Neural cell (in vitro differentiated cells): ENCODE data around the gene TSLP. TPM values are rescaled to one million over a fixed set of nuclear protein-coding genes. Genes with fewer than 3 reads are reported as not detected.

Experiments
- H2AFZ ChIP-seq: fragments of 200-600, 300-800 bp; sonication (generic), shearing (Covaris generic); 2 replicates; pipeline ENCODE4 v1.6.0; 2014; ENCODE audit warnings: low read depth, mild to moderate bottlenecking, antibody characterized with exemption, low read length, moderate library complexity
- H3F3A ChIP-seq: fragments of 200-600 bp; shearing (Covaris generic); 2 replicates; pipeline ENCODE4 v1.6.1; 2016; ENCODE audit warnings: mild to moderate bottlenecking, moderate library complexity, mixed read lengths, antibody characterized with exemption, low read length; ENCODE audit not compliant: insufficient read depth, poor library complexity, severe bottlenecking
- H3K27ac ChIP-seq: fragments of 200-600, 300-800 bp; sonication (generic), shearing (Covaris generic); 2 replicates; pipeline ENCODE4 v1.5.1; 2014; ENCODE audit warnings: mild to moderate bottlenecking, low read length, moderate library complexity
- H3K27me3 ChIP-seq: fragments of 300-800, 200-600 bp; sonication (generic), shearing (Covaris generic); 2 replicates; pipeline ENCODE4 v1.6.0; 2014; ENCODE audit warnings: mild to moderate bottlenecking, low read depth, low read length, moderate library complexity; ENCODE audit not compliant: insufficient read depth
- H3K36me3 ChIP-seq: fragments of 300-800, 200-600 bp; sonication (generic), shearing (Covaris generic); 2 replicates; pipeline ENCODE4 v1.5.1; 2014; ENCODE audit warnings: mild to moderate bottlenecking, antibody characterized with exemption, low read length, moderate library complexity; ENCODE audit not compliant: insufficient read depth
- H3K4me2 ChIP-seq: fragments of 300-800, 200-600 bp; sonication (generic), shearing (Covaris generic); 2 replicates; pipeline ENCODE4 v1.6.0; 2014; ENCODE audit warnings: mild to moderate bottlenecking, low read length
- H3K4me3 ChIP-seq: fragments of 300-800, 200-600 bp; sonication (generic), shearing (Covaris generic); 2 replicates; pipeline ENCODE4 v1.5.1; 2014; ENCODE audit warnings: mild to moderate bottlenecking, low read length, moderate library complexity
- H3K79me2 ChIP-seq: fragments of 200-600 bp; shearing (Covaris generic); replicated peaks from 2 replicates; pipeline ENCODE4 v1.6.0; 2014; ENCODE audit warnings: mild to moderate bottlenecking, low read length, moderate library complexity; ENCODE audit not compliant: insufficient read depth
- H3K9ac ChIP-seq: fragments of 300-800, 200-600 bp; sonication (generic), shearing (Covaris generic); 2 replicates; pipeline ENCODE4 v1.6.1; 2016; ENCODE audit warnings: mild to moderate bottlenecking, low read length, mixed read lengths
- H3K9me2 ChIP-seq: fragments of 200-600 bp; shearing (Covaris generic); 2 replicates; pipeline ENCODE4 v1.6.1; 2016; ENCODE audit warnings: mild to moderate bottlenecking, low read length, mixed read lengths; ENCODE audit not compliant: insufficient read depth
- H3K9me3 ChIP-seq: fragments of 200-600, 300-800 bp; sonication (generic), shearing (Covaris generic); 2 replicates; pipeline ENCODE4 v1.6.1; 2016; ENCODE audit warnings: mild to moderate bottlenecking, mixed run types, low read length, moderate library complexity, mixed read lengths
- H4K20me1 ChIP-seq: fragments of 200-600 bp; shearing (Covaris generic); 2 replicates; pipeline ENCODE4 v1.6.1; 2016; ENCODE audit warnings: mild to moderate bottlenecking, mixed run types; ENCODE audit not compliant: insufficient read depth
- EP300 ChIP-seq: fragments of 450-650 bp; conservative IDR thresholded peaks from 2 replicates; pipeline ENCODE4 v1.6.1; 2014; ENCODE audit warnings: antibody characterized with exemption, mild to moderate bottlenecking, moderate library complexity; ENCODE audit not compliant: poor library complexity, severe bottlenecking
- EZH2 ChIP-seq: fragments of 200-600, 300-800 bp; shearing (Covaris generic), sonication (generic); IDR thresholded peaks from 2 replicates; pipeline ENCODE4 v1.6.1; 2014; ENCODE audit warnings: antibody characterized with exemption, low read length, borderline replicate concordance, mild to moderate bottlenecking; ENCODE audit not compliant: insufficient read depth, poor library complexity, severe bottlenecking
- MXI1 ChIP-seq: fragments of 450-650 bp; conservative IDR thresholded peaks from 2 replicates; pipeline ENCODE4 v1.6.1; 2014; ENCODE audit warnings: antibody characterized with exemption, mild to moderate bottlenecking; ENCODE audit not compliant: poor library complexity, severe bottlenecking
- POLR2AphosphoS5 ChIP-seq: IDR thresholded peaks from 2 replicates; pipeline ENCODE4 v1.6.1; 2012
- RAD21 ChIP-seq: fragments of 450-650 bp; conservative IDR thresholded peaks from 2 replicates; pipeline ENCODE4 v1.6.1; 2014; ENCODE audit warnings: antibody characterized with exemption, mild to moderate bottlenecking, moderate library complexity
- SMC3 ChIP-seq: fragments of 450-650 bp; conservative IDR thresholded peaks from 2 replicates; pipeline ENCODE4 v1.6.1; 2014; ENCODE audit warnings: antibody characterized with exemption, mild to moderate bottlenecking, moderate library complexity; ENCODE audit not compliant: poor library complexity
- TAF1 ChIP-seq: IDR thresholded peaks from 2 replicates; pipeline ENCODE4 v1.6.1; 2012; ENCODE audit warnings: low read depth
- polyA plus RNA-seq: library from polyadenylated mRNA; depleted of rRNA; stranded (reverse); fragments of >200 nt; gene quantifications from 2 replicates; pipeline ENCODE4 v1.2.3, GENCODE V29; 2014
- TF ChIP-seq, protein P1 (sequence below): IDR thresholded peaks from 2 replicates; pipeline ENCODE4 v1.6.1; 2012; ENCODE audit warnings: borderline replicate concordance
- TF ChIP-seq, protein P2 (sequence below): fragments of 450-650 bp; IDR thresholded peaks from 2 replicates; pipeline ENCODE4 v1.5.1; 2014; ENCODE audit warnings: antibody characterized with exemption, mild to moderate bottlenecking, moderate library complexity; ENCODE audit not compliant: poor library complexity, severe bottlenecking

Gene TSLP
- polyA plus RNA-seq, 1 donor from 2014 or later: not detected

DNA sequence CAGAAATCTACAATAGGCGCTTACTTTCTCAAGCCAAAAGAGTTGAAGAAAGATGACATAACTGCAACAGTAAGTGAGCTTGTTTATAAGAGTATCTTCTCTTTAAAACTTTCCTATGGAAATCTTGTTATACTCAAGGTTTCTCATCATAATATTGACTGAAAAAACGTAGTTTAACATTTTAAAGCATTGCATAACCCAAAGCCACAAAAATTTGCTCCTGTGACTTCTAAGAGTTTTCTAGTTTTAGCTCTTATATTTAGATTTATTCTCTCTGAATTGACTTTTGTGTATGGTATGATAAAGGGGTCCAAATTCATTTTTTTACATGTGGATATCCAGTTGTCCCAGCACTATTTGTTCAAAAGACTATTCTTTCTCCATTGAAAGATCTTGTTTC, 35.9 kb downstream of the TSLP start:
- Histone ChIP-seq H3K9me2 (no peaks in the 10 kb centered on the region), H3K27ac (no peak overlapping the region), H3K4me2 (no peak overlapping the region), H4K20me1 (no peaks in the 10 kb centered on the region), H3K9me3 (no peaks in the 10 kb centered on the region), H3K9ac (no peak overlapping the region), H3K4me3 (no peak overlapping the region), H2AFZ (no peak overlapping the region), H3K27me3 (no peaks in the 10 kb centered on the region), H3F3A (no peaks in the 10 kb centered on the region), H3K36me3 (peaks cover 7% of the 10 kb centered on the region), H3K79me2 (no peaks in the 10 kb centered on the region)
- TF ChIP-seq EZH2 (no peak), POLR2AphosphoS5 (no peak), RAD21 (no peak), MXI1 (no peak), SMC3 (no peak)
- TF ChIP-seq, protein P1, sequence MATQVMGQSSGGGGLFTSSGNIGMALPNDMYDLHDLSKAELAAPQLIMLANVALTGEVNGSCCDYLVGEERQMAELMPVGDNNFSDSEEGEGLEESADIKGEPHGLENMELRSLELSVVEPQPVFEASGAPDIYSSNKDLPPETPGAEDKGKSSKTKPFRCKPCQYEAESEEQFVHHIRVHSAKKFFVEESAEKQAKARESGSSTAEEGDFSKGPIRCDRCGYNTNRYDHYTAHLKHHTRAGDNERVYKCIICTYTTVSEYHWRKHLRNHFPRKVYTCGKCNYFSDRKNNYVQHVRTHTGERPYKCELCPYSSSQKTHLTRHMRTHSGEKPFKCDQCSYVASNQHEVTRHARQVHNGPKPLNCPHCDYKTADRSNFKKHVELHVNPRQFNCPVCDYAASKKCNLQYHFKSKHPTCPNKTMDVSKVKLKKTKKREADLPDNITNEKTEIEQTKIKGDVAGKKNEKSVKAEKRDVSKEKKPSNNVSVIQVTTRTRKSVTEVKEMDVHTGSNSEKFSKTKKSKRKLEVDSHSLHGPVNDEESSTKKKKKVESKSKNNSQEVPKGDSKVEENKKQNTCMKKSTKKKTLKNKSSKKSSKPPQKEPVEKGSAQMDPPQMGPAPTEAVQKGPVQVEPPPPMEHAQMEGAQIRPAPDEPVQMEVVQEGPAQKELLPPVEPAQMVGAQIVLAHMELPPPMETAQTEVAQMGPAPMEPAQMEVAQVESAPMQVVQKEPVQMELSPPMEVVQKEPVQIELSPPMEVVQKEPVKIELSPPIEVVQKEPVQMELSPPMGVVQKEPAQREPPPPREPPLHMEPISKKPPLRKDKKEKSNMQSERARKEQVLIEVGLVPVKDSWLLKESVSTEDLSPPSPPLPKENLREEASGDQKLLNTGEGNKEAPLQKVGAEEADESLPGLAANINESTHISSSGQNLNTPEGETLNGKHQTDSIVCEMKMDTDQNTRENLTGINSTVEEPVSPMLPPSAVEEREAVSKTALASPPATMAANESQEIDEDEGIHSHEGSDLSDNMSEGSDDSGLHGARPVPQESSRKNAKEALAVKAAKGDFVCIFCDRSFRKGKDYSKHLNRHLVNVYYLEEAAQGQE: no peak
- TF ChIP-seq, protein P2, sequence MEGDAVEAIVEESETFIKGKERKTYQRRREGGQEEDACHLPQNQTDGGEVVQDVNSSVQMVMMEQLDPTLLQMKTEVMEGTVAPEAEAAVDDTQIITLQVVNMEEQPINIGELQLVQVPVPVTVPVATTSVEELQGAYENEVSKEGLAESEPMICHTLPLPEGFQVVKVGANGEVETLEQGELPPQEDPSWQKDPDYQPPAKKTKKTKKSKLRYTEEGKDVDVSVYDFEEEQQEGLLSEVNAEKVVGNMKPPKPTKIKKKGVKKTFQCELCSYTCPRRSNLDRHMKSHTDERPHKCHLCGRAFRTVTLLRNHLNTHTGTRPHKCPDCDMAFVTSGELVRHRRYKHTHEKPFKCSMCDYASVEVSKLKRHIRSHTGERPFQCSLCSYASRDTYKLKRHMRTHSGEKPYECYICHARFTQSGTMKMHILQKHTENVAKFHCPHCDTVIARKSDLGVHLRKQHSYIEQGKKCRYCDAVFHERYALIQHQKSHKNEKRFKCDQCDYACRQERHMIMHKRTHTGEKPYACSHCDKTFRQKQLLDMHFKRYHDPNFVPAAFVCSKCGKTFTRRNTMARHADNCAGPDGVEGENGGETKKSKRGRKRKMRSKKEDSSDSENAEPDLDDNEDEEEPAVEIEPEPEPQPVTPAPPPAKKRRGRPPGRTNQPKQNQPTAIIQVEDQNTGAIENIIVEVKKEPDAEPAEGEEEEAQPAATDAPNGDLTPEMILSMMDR: no peak

DNA sequence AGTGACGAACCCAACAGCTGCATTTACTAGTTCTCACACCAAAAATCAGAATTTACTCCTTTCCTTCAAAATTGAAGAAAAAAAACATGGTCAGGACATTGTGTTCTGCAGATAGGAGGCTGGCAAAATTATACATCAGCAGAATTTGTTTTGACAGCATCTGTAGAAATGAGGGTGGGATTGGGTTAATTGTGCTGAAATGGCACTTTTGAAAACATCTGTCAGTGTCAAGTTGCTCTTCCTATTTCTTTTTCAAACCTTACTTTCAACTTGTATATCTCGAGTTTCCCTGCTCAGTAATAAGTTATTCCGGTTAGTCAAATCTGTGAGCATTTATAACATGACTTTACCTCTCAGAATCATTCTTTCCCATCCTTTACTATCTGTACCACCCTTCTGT, 40.4 kb downstream of the TSLP start:
- Histone ChIP-seq H3K9me3 (no peaks in the 10 kb centered on the region), H3K36me3 (no peaks in the 10 kb centered on the region), H2AFZ (no peak overlapping the region), H3K4me2 (no peak overlapping the region), H3K27ac (no peak overlapping the region), H3K79me2 (no peaks in the 10 kb centered on the region), H3F3A (no peaks in the 10 kb centered on the region), H3K4me3 (no peak overlapping the region), H3K9ac (no peak overlapping the region), H3K27me3 (no peaks in the 10 kb centered on the region), H3K9me2 (no peaks in the 10 kb centered on the region), H4K20me1 (no peaks in the 10 kb centered on the region)
- TF ChIP-seq, protein P1: no peak
- TF ChIP-seq TAF1 (no peak), MXI1 (no peak), POLR2AphosphoS5 (no peak), EP300 (no peak), SMC3 (no peak), EZH2 (no peak), RAD21 (no peak)
- TF ChIP-seq, protein P2: no peak
